HepG2 (cell line): ENCODE results near the gene SS18L1. TPM values are rescaled to one million over a fixed set of nuclear protein-coding genes. Genes with fewer than 3 reads are reported as not detected.

Source experiments
- DPF2 ChIP-seq: sonication (generic); formaldehyde crosslinking; IDR thresholded peaks from 2 replicates; pipeline ENCODE4 v1.4.0; 2020; ENCODE audit warnings: mild to moderate bottlenecking, low read depth, missing genetic modification reagents, borderline replicate concordance
- JUND ChIP-seq: sonication (generic); formaldehyde crosslinking; IDR thresholded peaks from 2 replicates; pipeline ENCODE4 v1.8.0; 2022; ENCODE audit warnings: mild to moderate bottlenecking, missing genetic modification reagents
- KLF16 ChIP-seq, 2 experiments: sonication (generic) in 1 of 2; formaldehyde crosslinking in 1 of 2; IDR thresholded peaks; 2 replicates each; pipeline versions ENCODE4 v1.6.1 to v1.8.0; 2016 to 2023; ENCODE audit warnings: missing genetic modification reagents in 2 of 2, missing compliant biosample characterization in 1 of 2
- MYC ChIP-seq: sonication (generic); formaldehyde crosslinking; IDR thresholded peaks from 2 replicates; pipeline ENCODE4 v1.9.0; 2021; ENCODE audit warnings: missing genetic modification reagents, borderline replicate concordance
- NCOA2 ChIP-seq: sonication (generic); formaldehyde crosslinking; IDR thresholded peaks from 2 replicates; pipeline ENCODE4 v1.8.0; 2022; ENCODE audit warnings: inconsistent platforms
- NR2F2 ChIP-seq: IDR thresholded peaks from 2 replicates; pipeline ENCODE4 v1.6.1; 2012; ENCODE audit warnings: low read depth, inconsistent platforms, borderline replicate concordance
- NRL ChIP-seq: sonication (generic); formaldehyde crosslinking; IDR thresholded peaks from 2 replicates; pipeline ENCODE4 v1.5.0; 2020; ENCODE audit warnings: missing genetic modification reagents, mild to moderate bottlenecking, moderate library complexity, borderline replicate concordance
- RXRA ChIP-seq: sonication (generic); formaldehyde crosslinking; IDR thresholded peaks from 2 replicates; pipeline ENCODE4 v1.5.1; 2020; ENCODE audit warnings: missing genetic modification reagents
- SOX13 ChIP-seq, 3 experiments: fragments of 450-650 bp in 1 of 3; sonication (generic) in 1 of 3; formaldehyde crosslinking in 1 of 3; IDR thresholded peaks in 2 of 3; conservative IDR thresholded peaks in 1 of 3; 2 replicates each; pipeline versions ENCODE4 v1.5.0 to v1.6.1; 2016 to 2020; ENCODE audit warnings: antibody characterized with exemption in 1 of 3, mild to moderate bottlenecking in 1 of 3, missing compliant biosample characterization in 1 of 3, missing genetic modification reagents in 1 of 3, moderate library complexity in 1 of 3
- SPEN ChIP-seq: sonication (generic); formaldehyde crosslinking; IDR thresholded peaks from 2 replicates; pipeline ENCODE4 v1.5.1; 2020; ENCODE audit warnings: low read depth, mild to moderate bottlenecking, missing genetic modification reagents
- TEAD3 ChIP-seq: optimal IDR thresholded peaks from 2 replicates; pipeline ENCODE3; 2016; ENCODE audit warnings: borderline replicate concordance
- TMF1 ChIP-seq: sonication (generic); formaldehyde crosslinking; IDR thresholded peaks from 2 replicates; pipeline ENCODE4 v1.8.1; 2022; ENCODE audit warnings: low read depth, missing genetic modification reagents
- ZEB1 ChIP-seq: IDR thresholded peaks from 2 replicates; pipeline ENCODE4 v1.6.1; 2012; ENCODE audit warnings: mild to moderate bottlenecking, low read depth, inconsistent platforms; ENCODE audit not compliant: insufficient replicate concordance
- ZMYM2 ChIP-seq: sonication (generic); formaldehyde crosslinking; IDR thresholded peaks from 2 replicates; pipeline ENCODE4 v1.8.0; 2022; ENCODE audit warnings: mild to moderate bottlenecking, missing genetic modification reagents
- ZMYM4 ChIP-seq: sonication (generic); formaldehyde crosslinking; IDR thresholded peaks from 2 replicates; pipeline ENCODE4 v1.8.1; 2023; ENCODE audit warnings: mild to moderate bottlenecking, missing genetic modification reagents
- ZNF232 ChIP-seq: sonication (generic); formaldehyde crosslinking; IDR thresholded peaks from 2 replicates; pipeline ENCODE4 v1.4.0; 2020; ENCODE audit warnings: missing genetic modification reagents, borderline replicate concordance
- ZNF263 ChIP-seq: sonication (generic); formaldehyde crosslinking; IDR thresholded peaks from 2 replicates; pipeline ENCODE4 v1.4.0; 2020; ENCODE audit warnings: missing genetic modification reagents
- ZNF598 ChIP-seq: sonication (generic); formaldehyde crosslinking; IDR thresholded peaks from 2 replicates; pipeline ENCODE4 v1.5.1; 2020; ENCODE audit warnings: mild to moderate bottlenecking, missing genetic modification reagents, borderline replicate concordance
- ZNF672 ChIP-seq: sonication (generic); formaldehyde crosslinking; IDR thresholded peaks from 2 replicates; pipeline ENCODE4 v1.8.1; 2022; ENCODE audit warnings: missing genetic modification reagents
- ZNF83 ChIP-seq: sonication (generic); formaldehyde crosslinking; IDR thresholded peaks from 2 replicates; pipeline ENCODE4 v1.4.0; 2020; ENCODE audit warnings: missing genetic modification reagents, mild to moderate bottlenecking, borderline replicate concordance
- polyA plus RNA-seq, 8 experiments: library from polyadenylated mRNA; depleted of rRNA in 3 of 8; stranded (reverse) in 7 of 8; unstranded in 1 of 8; fragments of >200 nt; fragmentation: Illumina TruSeq in 4 of 8; extraction: Trizol in 4 of 8; gene quantifications; 2 replicates each; pipeline versions ENCODE4 v1.2.1 to v1.2.3, GENCODE V29; 2011 to 2016; ENCODE audit warnings: low read depth in 4 of 8, missing spikeins in 1 of 8, mixed read lengths in 1 of 8; ENCODE audit not compliant: insufficient read depth in 1 of 8
- total RNA-seq, 5 experiments: library from RNA; depleted of rRNA; stranded (reverse); fragments of >200 nt; fragmentation: Illumina TruSeq; extraction: Trizol; gene quantifications; 2 replicates each; pipeline ENCODE4 v1.2.3, GENCODE V29; 2016; ENCODE audit warnings: low read depth in 1 of 5
- TF ChIP-seq, protein P1 (sequence below): sonication (generic); formaldehyde crosslinking; IDR thresholded peaks from 2 replicates; pipeline ENCODE4 v1.4.0; 2020; ENCODE audit warnings: low read depth, missing genetic modification reagents
- TF ChIP-seq, protein P2 (sequence below): sonication (generic); formaldehyde crosslinking; IDR thresholded peaks from 2 replicates; pipeline ENCODE4 v1.9.0; 2022; ENCODE audit warnings: missing genetic modification reagents, mild to moderate bottlenecking, borderline replicate concordance
- TF ChIP-seq, protein P3 (sequence below): sonication (generic); formaldehyde crosslinking; IDR thresholded peaks from 2 replicates; pipeline ENCODE4 v1.4.0; 2020; ENCODE audit warnings: missing genetic modification reagents

The SS18L1 gene
- total and polyA plus RNA-seq, 2 of the 13 experiments (the other 11 are each of a cell fraction or from before 2014, with no cell fraction given), result 17.8 to 27.6 TPM

DNA sequence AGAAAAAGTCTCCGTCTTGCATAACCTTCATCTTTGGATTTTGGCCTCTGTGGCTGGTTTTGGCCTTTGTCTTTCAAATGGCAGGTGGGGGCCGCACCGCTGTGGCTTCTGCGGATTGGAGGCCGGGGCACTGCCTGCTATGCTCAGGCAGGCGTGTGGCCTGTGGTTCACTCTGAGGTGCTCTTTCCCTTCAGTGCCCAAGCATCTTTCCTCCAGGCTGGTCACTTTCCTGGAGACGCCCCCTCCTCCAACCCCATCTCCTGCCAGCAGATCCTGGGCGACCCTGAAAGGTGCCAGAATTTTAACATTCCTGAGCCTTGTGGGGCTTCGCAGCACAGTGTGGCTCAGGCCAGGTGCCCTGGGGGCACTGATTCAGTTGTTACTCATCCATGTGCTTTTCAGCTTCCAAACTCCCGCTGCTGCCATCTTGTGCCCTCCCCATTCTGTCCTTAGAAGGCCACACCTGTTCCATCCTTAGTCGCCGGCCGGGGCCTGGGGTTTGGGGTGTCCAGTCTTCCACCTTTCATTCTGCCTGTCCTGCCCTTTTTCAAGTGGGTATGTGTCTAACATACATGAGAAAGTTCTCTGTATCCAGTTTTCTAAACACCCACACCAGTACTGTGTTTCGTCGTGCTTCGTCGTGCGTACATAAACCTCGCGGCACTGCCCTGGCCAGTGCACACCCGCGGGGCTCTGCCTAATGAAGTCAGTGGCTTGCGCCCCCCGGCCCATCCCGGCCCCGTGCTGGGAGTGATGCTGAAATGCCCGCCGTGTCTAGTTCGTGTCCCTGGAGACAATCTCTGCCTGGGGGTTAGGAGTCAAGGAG is 12.1 kb downstream of the SS18L1 start (continued):
- TF ChIP-seq, protein P1, sequence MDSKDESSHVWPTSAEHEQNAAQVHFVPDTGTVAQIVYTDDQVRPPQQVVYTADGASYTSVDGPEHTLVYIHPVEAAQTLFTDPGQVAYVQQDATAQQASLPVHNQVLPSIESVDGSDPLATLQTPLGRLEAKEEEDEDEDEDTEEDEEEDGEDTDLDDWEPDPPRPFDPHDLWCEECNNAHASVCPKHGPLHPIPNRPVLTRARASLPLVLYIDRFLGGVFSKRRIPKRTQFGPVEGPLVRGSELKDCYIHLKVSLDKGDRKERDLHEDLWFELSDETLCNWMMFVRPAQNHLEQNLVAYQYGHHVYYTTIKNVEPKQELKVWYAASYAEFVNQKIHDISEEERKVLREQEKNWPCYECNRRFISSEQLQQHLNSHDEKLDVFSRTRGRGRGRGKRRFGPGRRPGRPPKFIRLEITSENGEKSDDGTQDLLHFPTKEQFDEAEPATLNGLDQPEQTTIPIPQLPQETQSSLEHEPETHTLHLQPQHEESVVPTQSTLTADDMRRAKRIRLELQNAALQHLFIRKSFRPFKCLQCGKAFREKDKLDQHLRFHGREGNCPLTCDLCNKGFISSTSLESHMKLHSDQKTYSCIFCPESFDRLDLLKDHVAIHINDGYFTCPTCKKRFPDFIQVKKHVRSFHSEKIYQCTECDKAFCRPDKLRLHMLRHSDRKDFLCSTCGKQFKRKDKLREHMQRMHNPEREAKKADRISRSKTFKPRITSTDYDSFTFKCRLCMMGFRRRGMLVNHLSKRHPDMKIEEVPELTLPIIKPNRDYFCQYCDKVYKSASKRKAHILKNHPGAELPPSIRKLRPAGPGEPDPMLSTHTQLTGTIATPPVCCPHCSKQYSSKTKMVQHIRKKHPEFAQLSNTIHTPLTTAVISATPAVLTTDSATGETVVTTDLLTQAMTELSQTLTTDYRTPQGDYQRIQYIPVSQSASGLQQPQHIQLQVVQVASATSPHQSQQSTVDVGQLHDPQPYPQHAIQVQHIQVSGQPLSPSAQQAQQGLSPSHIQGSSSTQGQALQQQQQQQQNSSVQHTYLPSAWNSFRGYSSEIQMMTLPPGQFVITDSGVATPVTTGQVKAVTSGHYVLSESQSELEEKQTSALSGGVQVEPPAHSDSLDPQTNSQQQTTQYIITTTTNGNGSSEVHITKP (CRISPR knock-in tag), result peak; percentile 71; the same call in 1 of the 2 replicates
- no peak; the same call in 1 of the 2 replicates for TF ChIP-seq SPEN
- TF ChIP-seq, protein P2, sequence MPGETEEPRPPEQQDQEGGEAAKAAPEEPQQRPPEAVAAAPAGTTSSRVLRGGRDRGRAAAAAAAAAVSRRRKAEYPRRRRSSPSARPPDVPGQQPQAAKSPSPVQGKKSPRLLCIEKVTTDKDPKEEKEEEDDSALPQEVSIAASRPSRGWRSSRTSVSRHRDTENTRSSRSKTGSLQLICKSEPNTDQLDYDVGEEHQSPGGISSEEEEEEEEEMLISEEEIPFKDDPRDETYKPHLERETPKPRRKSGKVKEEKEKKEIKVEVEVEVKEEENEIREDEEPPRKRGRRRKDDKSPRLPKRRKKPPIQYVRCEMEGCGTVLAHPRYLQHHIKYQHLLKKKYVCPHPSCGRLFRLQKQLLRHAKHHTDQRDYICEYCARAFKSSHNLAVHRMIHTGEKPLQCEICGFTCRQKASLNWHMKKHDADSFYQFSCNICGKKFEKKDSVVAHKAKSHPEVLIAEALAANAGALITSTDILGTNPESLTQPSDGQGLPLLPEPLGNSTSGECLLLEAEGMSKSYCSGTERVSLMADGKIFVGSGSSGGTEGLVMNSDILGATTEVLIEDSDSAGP, result 0 out of 2 replicates have a peak, but pooled peaks have one; percentile 39
- peak; percentile 71; the same call in 1 of the 2 replicates for TF ChIP-seq SOX13 (IDR thresholded peaks at IDR 0.05)
- TF ChIP-seq SOX13 (CRISPR knock-in tag; conservative IDR thresholded peaks at IDR 0.05 in 1 of 2, IDR thresholded peaks at IDR 0.05 in 1 of 2), result peak in 1 of 2 experiments; percentile 83; a peak in 2 of 4 replicates
- TF ChIP-seq ZNF598 (CRISPR knock-in tag), result peak; percentile 65; the same call in 1 of the 2 replicates
- TF ChIP-seq ZNF263, result 0 out of 2 replicates have a peak, but pooled peaks have one; percentile 32
- TF ChIP-seq ZMYM4 (CRISPR knock-in tag), result peak; percentile 78
- TF ChIP-seq ZNF232 (CRISPR knock-in tag), result no peak
- TF ChIP-seq ZNF83 (CRISPR knock-in tag), result no peak
- peak; percentile 21 for TF ChIP-seq TEAD3
- peak; percentile 61; the same call in 1 of the 2 replicates for TF ChIP-seq MYC
- peak; percentile 82 for TF ChIP-seq ZMYM2 (CRISPR knock-in tag)
- no peak for TF ChIP-seq DPF2 (CRISPR knock-in tag)
- TF ChIP-seq JUND (CRISPR knock-in tag), result 0 out of 2 replicates have a peak, but pooled peaks have one; percentile 28
- no peak for TF ChIP-seq ZNF672 (CRISPR knock-in tag)
- peak; percentile 58; the same call in 1 of the 2 replicates for TF ChIP-seq NCOA2 (CRISPR knock-in tag)
- peak; percentile 66 for TF ChIP-seq ZEB1
- TF ChIP-seq, protein P3, sequence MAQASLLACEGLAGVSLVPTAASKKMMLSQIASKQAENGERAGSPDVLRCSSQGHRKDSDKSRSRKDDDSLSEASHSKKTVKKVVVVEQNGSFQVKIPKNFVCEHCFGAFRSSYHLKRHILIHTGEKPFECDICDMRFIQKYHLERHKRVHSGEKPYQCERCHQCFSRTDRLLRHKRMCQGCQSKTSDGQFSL (CRISPR knock-in tag), result no peak
- TF ChIP-seq KLF16 (CRISPR knock-in tag; IDR thresholded peaks at IDR 0.05), result peak in 1 of 2 experiments; percentile 51; a peak in 1 of 4 replicates
- TF ChIP-seq RXRA (CRISPR knock-in tag), result 0 out of 2 replicates have a peak, but pooled peaks have one; percentile 62
- TF ChIP-seq NRL (CRISPR knock-in tag), result no peak
- TF ChIP-seq NR2F2, result peak; percentile 52; the same call in 1 of the 2 replicates
- no peak for TF ChIP-seq TMF1 (CRISPR knock-in tag)
